NCI-H187 treated with DMSO at 0.1 percent for 48 hours (cell line): ENCODE measurements around the gene EHD1.

Experiments used
- DNase-seq: peaks from one replicate; lab custom pipeline; 2025; lab: John Stamatoyannopoulos, UW

Gene EHD1

DNA sequence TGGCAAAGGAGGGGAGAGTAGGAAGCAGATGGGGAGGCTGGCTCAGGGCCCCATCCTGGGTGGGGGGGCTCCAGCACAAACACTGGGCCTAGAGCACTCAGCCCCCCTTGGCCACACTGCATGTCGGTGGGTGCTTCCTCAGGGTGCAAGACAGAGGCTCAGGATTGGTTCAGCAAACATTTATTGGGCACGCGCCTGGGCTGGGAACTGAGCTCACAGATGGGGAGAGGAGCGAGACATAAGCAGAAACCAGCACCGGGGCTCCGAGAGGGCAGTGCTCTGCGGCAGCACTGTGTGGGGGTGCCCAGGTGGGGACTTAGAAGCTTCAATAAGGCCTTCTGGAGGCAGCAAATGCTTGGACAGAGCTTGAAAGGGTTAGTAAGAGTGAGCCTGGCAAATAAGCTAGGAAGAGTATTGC is 12.1 kb upstream of the EHD1 start:
- DNase-seq = no peak

DNA sequence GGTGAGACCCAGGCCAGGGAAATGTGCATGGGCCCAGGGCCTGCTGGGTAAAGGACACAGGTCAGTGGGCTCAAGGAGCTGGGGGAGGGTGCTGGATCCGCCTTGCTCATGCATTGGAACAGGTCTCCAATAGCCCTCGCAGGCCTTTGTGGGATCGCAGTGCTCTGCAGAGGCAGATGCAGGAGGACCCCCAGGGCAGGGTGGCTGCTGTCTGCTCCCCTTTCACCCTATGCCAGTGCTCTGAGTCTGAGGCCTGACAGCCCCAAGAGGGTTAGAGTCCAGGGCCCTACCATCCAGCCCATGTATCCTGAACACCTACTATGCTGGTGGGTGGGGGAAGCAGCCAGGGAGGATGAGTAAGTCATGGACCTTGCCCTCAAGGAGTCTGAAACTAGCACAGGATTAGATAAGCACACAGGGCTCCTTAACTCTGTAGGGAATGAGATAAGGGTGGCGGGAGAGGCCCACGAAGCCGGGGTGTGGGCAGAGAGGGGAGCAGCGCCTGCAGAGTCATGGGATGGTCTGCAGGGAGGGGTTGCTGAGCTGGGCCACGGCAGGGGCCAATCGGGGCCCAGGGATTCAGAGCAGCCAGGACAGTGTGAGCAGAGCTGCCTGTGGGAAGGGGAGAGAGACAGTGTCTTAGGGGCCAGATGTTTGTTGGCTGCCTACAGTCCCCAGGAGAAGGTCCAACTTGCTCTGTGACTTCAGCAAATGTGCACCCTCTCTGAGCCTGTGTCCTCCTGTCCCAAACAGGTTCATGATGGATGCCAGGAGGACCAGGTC is 10.5 kb upstream of the EHD1 start:
- DNase-seq = no peak

DNA sequence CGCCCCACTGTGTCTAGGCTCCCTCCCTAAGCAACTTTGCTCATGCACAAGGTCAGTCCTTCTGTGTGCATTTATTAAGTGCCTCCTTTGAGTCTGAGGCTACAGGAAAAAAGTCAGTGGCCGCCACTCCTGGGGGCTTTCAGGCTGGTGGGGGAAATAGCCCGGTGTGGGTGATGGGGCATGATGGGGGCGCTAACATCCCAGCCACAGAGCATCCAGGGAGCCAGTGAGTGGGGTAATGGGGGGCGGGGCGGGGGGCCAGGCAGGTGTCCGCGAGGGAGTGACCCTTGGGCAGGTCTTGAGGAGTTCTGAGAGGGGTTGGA is 9.9 kb upstream of the EHD1 start:
- no peak for DNase-seq

DNA sequence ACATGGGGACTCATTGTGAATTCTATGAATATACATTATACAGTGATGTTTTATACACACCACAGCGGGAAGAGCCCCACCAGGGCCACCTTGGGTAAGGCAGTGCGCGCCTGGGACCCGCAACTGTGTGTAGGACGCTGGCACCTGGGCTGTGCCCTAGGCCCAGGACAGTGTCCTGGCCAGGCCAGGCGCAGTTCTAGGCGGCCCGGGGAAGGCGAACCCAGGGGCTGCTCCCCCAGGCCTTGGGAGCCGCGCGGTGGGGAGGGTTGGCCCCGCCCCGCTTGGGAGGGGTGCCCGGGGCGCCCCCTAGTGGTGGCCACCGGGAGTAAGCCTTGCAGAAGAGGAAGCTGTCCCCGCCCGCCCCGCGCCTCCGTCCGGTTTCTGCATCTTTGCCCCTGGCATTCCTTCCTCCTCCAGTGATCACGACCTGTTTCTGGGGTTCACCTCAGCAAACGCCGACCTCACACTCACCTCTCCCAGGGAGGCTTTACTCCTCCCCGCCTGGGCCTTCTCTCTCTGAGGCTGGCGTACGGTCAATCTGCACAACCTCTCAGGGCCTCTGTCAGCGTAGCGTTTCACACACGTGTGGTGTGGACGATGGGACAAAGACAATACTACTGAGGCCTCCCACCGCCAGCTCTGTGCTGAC is 9.5 kb upstream of the EHD1 start:
- DNase-seq = no peak

DNA sequence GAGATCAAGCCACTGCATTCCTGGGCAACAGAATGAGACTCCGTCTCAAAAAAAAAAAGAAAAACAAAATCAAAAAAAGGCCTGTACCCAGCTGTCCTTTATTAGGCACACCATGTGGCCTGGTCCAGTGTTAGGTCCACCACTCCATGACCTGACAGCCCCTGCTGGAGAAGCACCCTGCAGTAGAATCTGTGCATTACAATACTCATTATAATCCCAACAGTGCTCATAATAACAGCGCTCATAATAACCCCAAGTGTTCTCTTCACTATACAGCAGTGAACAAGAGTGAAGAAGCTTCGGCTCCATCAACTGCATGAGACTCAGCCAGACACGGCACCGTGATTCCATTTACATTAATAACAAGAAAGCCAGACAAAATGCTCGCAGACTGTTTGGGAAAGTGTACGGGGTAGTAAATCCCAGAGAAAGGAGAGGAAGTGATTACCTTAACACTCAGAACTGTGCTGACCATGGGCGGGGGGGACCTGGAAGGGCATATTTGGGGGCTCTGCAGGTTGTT is 8.9 kb upstream of the EHD1 start:
- DNase-seq = no peak

DNA sequence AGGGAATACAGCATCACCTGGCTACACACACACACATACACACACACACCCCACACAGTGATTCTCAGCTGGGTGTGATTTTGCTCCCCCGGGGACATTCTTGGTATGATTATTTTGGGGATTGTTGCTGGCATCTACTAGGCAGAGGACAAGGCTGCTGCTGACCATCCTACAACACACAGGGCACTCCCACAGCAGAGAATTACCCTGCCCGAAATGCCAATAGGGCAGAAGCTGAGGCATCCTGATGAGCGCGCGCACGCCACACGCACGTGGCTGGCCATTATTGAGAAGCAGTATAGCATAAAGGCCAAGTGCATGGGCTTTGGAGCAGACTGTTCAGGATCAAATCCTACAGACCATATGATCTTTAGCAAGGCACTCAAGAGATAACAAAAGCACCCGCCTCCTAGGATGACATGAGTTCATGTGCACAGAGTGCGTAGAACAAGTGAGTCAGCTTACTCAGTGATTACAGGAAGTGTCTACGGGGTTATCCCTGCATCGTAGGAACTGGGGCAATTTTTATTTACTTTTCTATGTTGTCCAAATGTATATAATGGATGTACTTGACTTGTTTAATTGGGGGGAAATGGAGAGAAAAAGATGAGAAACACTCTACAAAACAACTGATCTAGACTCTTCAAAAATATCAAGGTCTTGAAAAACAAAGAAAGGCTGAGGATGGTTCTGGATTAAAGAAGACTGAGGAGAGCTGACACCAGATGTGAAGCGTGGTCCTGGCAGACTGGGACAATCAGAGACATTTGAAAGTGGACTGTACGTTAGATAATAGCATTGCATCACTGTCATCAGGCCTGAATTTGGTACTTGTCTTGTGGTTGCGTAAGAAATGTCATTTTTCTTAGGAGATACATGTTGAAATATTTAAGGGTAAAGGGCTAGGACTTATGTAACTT is 7.2 kb upstream of the EHD1 start:
- DNase-seq = no peak

DNA sequence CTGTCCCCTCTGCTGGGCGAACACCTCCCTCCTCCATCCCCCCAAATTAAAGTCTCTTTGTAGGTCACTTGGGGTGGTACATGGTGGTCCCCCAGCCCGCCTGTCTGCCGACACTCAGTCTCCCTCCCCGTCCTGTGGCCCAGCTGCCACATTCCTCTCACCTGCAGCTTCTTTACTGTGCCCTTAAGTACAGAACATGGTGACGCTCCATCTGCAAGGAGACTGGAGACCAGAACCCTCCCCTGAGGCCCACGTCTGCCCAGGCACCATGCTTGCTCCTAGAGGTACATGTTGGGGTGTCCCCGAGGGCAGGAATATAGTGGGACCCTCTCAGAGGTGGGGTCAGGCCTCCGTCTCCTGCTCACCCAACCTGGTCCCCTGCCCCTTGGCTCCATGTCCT is 5.6 kb upstream of the EHD1 start:
- DNase-seq = no peak

DNA sequence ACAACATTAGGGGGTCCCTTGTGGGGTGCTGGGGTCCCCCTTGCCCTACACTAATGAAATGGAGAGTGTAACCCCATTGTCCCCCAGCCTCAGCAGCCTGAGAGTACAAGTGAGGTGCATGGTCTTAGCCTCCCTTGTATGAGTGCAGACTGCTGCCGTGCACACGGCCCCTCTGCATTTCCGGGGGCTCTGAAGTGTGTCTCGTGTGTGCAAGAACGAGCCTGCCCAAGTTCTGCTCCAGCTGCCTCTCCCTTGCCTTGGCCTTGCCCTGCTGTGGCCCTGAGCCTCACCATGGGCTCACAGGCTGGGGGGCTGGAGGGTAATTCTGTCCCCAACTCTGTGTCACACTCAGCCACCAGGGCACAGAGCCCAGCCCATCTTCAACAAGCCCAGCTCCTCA is 5.2 kb upstream of the EHD1 start:
- no peak for DNase-seq

DNA sequence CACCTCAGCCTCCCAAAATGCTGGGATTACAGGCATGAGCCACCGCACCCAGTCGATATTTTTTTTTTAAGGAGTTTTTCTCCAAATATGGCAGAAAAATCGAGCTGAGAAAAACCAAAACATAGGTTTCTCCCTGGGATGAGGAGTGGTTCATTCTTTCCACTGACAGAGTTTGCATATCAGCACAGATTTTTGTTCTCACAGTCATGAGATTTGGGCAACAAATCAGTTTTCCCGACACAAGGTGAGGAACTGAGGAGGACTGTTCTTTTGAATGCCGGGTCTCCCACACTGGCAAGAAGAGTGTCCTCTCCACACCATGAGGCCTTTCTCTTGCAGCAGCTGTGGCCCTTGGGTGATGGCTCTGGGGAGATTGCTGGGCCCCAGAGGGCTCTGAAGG is 3.8 kb upstream of the EHD1 start:
- no peak for DNase-seq

DNA sequence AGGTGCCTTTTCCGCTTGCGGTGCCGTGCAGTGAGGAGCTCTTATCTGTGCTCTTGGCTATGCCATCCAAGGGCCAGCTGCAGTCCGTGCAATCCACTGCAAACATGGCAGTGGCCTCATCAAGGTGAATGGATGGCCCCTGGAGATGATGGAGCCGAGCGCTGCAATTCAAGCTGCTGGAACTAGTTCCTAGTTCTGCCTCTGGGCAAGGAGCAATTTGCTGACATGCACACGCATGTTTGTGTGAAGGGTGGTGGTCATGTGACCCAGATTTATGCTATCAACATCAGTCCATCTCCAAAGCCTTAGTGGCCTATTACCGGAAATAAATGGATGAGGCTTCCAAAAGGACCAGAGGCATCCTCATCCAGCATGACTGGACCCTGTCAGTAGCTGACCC is 3.1 kb upstream of the EHD1 start:
- no peak for DNase-seq

- no peak for DNase-seq
Observed at GRCh38 chr11:64880240-64881001, 2.0 kb upstream of the EHD1 start.

GRCh38 chr11:64879244-64879900 is 951 bp upstream of the EHD1 start:
- no peak for DNase-seq

DNA sequence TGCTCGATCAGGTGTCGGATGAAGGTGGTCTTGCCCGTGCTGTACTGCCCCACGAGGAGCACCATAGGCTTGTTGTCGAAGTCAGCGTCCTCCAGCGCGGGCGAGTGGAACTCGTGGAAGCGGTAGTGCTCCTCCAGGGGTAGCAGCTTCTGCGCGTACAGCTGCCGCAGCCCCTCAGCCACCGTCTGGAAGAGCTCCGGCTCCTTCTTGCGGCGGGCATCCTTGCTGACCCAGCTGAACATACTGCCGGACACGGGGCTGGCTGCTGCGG is 263 bp downstream of the EHD1 start:
- DNase-seq = no peak

DNA sequence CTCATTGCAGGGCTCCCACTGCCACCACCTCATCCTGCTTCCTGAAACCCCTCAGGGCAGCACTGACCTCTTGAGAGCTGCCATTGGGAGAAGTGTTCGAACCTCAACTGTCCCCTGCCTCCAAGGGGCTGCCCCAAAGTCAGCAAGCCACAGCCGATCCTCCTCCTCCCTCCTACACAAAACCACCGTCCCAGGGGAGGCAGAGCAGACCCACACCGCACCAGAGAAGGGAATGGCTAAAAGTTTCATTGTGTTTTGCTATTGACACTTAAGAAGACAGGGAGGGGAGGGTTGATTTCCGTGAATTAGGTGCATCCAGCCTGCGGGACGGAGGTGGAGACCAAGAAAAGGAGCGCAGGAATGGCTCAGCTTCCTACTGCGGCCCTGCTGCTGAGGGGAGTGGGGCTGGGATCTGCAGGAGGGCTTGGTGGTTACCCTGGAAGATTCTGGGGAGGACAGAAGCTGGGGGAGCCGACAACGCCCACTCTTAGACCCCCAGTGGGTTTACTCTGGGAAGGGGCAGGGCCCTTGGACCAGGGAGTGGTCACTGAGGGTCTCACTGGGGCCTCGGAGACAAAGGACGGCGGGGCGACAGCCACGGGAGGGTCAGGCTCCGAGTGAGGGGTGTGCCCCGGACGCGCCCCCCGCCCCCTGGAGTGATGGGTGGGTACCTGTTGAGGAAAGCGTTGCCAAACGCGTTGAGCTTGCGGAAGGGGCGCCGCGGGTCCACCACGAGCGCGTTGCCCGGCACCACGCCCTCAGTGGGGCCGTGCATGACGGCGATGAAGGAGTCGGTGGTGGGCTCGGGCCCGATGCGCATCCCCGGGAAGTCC is 815 bp downstream of the EHD1 start:
- no peak for DNase-seq

GRCh38 chr11:64876835-64877341 is 1.5 kb downstream of the EHD1 start:
- no peak for DNase-seq

- DNase-seq = no peak
Observed at GRCh38 chr11:64876229-64876750, 2.1 kb downstream of the EHD1 start.

GRCh38 chr11:64875369-64876228 is 2.8 kb downstream of the EHD1 start:
- DNase-seq = no peak

DNA sequence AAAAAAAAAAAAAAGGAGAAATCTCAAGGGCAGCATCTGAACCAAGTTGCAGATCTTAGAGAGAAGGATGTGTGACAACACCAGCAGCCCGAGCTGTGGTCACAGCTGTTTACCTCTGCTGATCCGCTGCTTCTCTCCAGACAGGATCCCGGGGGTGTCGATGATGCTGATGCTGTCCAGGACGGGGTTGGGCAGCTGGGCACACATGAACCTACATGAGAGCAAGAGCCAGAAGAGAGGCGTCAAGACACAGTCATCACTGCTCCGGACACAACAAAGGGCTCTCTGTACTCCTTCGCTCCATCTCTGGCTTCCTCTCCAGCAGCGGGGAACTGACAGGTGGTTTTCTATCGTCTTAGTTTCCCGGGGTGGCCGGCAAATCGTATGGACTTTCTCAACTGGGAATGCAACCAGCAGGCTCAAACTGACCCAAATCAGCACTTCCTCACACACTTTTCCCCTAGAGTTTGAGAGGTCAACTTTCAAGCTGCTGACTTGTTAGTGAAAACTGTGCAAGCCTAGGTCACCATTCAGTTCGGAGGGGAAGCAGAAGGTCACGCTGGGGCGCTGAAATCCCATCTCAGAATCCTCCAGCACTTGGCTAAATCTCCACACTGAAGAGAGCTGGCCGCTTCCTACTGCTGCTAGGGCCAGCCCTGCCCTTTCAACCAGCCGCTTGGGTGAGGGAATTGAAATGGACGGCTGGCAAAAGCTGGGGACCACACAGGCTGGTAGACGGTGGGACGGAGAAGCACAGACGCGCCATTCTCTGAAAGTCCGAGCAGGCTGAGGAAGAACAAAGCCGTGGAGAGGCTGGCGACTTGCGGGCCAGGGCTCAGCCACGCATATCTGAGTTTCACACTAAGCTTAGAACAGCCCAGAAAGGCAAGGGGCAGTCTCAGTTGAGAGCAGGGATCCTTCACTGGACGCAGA is 3.8 kb downstream of the EHD1 start:
- DNase-seq = no peak
